GM19193 (cell line): ENCODE results near the gene PABPC1L.

Source experiments
- POLR2A ChIP-seq: IDR thresholded peaks from 4 replicates; pipeline ENCODE4 v1.6.1; 2011; ENCODE audit not compliant: insufficient read depth, insufficient read length; ENCODE audit errors: extremely low read depth

The PABPC1L gene

GRCh38 chr20:44897133-44897532, 12.7 kb upstream of the PABPC1L start:
- no peak for TF ChIP-seq POLR2A

DNA sequence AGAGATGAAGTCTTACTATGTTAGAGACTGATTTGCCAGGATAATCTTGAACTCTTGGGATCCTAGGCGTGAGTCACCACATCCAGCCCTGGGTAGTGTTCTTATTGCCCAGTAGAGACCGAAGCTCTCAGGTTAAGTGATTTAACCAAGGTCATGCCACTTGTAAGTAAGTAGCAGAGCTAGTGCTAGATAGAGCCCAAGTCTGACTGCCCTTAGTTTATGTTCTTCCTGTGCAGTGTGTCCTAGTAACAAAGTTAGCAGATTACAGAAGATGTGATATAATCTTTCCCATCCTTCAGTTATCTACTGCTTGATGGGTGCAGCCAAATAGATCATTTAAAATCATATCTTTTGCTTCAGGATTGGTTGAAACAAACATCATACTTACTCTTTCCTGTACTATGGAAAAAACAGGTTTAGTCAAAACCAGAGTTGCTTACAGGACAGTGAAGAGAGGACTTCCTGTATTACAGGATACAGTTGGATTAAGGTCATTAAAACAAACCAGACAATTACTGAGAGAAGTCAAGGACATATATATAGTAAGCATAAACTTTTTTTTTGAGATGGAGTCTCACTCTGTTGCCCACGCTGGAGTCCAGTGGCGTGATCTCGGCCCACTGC, 9.5 kb upstream of the PABPC1L start:
- no peak for TF ChIP-seq POLR2A

DNA sequence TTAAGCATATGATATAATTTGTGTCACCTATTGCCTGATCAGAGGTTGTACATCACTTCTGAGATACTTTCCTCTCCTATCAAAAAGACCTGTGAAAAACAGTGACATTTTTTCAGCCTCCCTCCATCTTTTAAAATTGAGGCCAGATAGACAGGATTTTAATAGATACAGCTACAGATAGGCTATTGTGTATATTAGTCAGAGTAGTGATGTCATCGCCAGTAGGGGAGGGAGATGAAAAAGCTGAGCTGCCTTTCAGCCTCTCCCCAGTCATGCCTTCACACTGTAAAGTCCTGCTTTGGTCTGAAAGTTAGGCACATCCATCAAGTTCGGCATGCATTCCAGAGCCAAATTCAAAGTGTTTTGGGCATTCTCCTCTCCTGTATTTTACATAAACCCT, 7.9 kb upstream of the PABPC1L start:
- TF ChIP-seq POLR2A: no peak

- TF ChIP-seq POLR2A: no peak
Observed at GRCh38 chr20:44904377-44904776, 5.5 kb upstream of the PABPC1L start.

DNA sequence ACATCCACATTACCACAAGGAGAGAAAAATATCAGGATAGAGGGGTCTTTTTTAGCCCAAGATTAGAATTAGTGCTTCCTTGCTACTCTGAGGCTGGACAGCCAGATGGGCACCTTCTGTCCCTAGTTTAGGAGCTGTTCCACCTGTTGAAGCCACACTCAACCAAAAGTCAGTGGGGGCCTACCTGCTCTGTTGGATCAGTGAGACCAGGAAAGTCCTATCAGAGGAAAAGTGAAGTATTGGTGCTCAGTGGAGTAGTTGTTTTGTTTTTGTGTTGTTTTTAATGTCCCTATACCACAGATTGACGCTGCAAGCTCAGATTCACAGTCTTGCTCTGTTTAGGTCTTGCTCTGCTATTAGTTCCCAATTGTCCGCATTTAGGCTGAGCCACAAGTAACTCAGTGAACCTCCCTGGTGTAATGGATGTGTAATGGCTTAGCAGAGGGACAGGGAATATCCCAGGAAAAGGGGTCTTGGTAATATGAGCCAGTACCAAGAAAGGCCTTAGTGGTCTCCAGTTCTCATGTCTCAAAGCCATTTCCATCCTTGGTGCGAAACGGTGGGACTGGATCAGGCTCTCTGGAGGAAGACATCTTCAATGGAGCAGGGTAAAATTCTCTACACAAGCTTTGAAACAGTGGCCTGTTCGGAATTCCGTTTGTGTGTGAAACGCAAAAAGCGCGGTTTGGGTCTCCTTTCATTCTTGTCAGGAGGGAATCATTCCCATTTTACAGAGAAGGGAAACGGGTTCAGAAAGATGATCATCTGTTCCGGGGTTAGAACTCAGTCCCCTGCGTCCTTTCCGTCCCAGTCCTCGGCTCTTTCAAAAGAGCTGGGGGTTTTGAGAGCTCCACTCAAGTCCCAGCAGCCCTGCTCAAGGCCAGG, 631 bp upstream of the PABPC1L start:
- TF ChIP-seq POLR2A: no peak

DNA sequence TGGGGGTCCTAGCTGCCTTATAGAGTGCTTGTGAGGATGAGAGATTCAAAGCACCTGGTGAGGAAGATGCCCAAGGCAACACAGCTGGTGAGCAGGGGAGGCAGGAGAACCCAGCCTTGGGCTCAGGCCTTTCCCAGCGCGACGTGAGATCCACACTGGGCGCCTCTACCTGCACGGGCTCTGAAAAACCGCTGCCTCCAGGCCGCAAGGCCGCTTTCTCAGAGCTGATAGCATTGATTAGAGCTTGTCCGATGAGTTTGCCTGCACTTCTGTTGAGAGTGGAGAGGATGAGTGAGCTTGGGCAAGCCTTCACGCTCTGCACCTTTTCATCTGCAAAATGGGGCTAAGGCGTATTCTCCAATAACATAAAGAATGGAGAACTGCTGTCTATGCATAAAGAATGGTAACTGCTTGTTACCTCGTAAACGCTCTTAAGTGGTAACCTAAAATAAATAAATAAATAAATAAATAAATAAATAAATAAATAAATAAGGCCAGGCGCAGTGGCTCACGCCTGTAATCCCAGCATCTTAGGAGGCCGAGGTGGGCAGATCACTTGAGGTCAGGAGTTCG, 916 bp downstream of the PABPC1L start:
- no peak for TF ChIP-seq POLR2A

DNA sequence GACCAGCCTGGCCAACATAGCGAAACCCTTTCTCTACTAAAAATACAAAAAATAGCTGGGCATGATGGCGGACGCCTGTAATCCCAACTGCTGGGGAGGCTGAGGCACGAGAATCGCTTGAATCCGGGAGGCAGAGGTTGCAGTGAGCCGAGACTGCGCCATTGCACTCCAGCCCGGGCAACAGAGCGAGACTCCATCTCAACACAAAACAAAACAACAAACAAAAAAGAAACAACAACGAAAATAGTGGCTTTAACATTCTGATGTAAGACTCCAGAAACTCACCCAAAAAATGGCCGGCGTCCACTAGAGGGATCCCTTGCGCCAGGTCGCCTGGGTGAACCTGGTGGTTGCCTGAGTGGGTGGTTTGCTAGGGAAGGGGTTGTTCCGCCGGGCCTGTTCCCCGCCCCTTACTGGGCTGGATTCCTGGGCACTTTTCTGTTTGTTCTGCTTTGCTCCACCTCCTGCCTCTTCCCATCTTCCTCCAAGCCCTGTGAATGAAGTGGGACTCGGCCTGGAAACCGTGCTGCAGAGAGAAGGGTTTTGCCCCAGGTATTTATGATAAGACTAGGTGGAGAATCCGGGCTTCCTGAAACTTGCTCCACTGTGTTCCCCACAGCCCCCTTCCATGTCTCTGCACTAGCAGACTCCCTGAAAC, 1.5 kb downstream of the PABPC1L start:
- TF ChIP-seq POLR2A: no peak

- TF ChIP-seq POLR2A: no peak
Observed at GRCh38 chr20:44912189-44912588, 2.3 kb downstream of the PABPC1L start.

- no peak for TF ChIP-seq POLR2A
Observed at GRCh38 chr20:44914924-44915323, 5.1 kb downstream of the PABPC1L start.

- no peak for TF ChIP-seq POLR2A
Observed at GRCh38 chr20:44916586-44916985, 6.7 kb downstream of the PABPC1L start.

DNA sequence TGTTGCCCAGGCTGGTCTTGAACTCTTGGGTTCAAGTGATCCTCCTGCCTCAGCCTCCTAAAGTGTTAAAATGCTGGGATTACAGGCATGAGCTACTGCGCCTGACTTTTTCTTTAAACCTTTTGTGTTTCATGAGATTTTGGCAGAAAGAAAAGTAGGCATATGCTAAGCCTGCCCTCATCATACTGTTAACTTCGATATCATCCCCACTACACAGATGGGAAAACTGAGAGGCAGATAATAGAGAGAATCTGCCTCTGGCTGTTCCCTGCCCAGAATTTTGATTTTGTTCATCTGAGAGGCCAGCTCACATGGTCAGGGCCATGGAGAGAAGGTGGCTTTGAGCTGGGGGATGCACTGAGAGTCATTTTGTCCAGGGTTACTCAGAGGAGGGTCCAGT, 7.5 kb downstream of the PABPC1L start:
- no peak for TF ChIP-seq POLR2A

- TF ChIP-seq POLR2A: no peak
Observed at GRCh38 chr20:44918342-44918741, 8.5 kb downstream of the PABPC1L start.

DNA sequence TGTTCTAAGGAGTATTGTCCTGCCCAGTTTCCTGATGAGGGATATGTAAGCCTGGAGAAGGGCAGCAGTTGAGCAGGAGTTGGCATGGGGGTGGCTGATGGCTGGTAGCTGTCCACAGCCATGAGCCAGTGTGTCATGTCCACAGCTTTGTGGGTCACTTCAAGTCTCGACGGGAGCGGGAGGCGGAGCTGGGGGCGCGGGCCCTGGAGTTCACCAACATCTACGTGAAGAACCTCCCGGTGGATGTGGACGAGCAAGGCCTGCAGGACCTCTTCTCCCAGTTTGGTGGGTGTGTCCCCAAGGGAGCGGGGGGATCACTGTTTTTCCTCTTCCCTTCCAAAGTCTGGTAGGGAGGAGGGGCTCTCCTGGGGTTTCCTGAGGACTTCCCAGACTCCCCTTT, 8.9 kb downstream of the PABPC1L start:
- no peak for TF ChIP-seq POLR2A

DNA sequence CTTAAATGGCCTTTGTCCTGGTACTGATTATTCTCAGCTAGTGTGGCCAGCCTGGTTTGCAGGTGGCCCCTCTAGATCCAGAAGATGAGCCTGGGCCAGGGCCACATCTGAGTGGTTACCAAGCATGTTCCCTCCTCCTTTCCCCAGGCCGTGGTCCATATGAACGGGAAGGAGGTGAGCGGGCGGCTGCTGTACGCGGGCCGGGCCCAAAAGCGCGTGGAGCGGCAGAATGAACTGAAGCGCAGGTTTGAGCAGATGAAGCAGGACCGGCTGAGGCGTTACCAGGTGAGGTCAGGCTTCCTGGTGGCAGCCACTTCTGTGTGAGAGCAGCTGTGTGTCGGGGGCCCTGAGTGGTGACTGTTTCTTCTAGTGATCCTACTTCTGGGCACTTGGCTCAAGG, 11.6 kb downstream of the PABPC1L start:
- no peak for TF ChIP-seq POLR2A

DNA sequence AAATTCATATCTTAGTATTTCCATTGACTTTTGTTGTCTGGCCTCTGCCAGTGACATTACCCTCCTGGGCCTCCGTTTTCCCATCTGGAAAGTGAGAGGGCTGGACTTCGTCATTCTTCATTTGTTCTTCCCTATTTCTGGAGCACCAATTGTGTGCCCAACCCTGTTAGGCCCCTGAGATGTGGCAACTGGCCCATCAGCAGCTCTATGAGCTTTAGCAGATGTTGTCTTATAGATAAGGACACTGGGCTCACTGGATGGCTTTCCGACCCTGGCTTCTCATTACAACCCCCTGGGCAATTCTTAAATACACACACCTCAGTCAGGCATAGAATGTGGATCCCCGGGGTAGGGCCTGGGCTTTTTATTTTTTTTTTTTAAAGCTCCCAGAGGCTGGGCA, 14.7 kb downstream of the PABPC1L start:
- no peak for TF ChIP-seq POLR2A
